ENCODE measurements around the gene C17orf67.

Gene C17orf67

DNA sequence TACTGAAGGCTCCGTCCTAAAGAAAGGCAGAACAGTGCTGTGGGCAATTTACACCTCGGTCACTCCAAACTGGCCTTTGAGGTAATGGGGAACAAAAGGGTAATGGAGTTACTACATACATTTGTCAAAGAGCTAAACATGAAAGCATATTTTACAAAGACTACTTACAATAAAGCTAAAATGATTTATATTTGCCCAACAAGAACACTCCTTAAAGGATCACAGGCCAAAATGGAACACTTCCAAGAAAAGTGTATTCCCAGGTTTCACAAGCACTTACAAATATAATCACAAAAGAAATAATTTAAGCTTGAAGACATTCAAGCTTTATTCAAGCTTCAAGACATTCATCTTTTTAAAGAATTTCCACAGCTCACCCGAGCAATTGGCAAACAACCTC lies 29.3 kb downstream of the C17orf67 start:
- DNase-seq = no peak

DNA sequence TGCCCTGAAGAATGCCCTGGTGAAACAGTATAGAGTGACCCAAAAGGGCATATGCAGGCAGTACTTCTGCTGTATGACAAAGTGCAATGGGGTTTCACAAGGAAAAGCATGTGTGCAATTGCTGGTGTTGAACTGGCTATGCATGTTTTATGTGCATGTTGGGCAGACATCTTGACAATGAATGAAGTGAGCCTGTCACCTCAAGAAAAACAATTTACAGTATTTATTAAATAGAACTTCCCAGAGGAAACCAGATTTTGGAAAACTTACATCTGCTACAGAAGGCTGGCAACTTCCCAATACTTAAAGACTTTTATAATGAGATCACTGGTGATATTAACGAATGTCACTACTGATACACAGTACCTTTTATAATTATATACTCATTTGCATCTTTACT lies 30.6 kb downstream of the C17orf67 start:
- no peak for DNase-seq

DNA sequence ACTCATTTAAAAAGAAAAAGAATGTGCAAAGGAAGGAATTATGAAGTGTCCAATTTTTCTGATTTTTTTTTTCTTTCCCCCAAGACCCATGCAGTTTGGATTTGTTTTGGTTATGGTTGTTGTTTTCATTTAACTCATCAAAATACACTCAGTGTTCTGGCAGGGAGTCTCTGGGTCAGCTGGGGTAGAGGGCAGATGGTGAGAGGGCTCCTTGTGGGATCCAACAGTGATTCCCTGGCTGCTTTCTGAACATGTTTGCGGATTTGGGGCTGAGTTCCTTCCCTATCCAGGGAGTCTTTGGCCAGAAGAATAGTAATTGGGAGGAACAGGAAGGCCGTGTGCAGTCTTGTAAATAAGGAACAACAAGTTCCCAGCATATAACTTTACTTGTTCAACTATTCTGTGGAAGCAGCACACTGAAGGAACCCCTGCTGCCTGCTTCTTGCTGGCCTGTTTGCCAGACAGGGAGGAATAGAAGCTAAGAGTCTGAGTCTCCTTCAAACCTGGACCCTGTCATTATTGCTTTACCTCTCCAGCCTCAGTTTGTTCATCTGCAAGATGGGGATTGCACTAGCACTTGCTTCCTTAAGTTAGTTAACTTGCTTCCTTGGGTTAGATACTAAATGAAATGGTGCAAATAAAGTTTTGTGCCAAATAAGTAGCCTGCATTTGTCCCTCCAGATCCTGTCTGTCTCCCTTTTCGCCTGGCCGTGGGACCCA lies 32.1 kb downstream of the C17orf67 start:
- DNase-seq = no peak

DNA sequence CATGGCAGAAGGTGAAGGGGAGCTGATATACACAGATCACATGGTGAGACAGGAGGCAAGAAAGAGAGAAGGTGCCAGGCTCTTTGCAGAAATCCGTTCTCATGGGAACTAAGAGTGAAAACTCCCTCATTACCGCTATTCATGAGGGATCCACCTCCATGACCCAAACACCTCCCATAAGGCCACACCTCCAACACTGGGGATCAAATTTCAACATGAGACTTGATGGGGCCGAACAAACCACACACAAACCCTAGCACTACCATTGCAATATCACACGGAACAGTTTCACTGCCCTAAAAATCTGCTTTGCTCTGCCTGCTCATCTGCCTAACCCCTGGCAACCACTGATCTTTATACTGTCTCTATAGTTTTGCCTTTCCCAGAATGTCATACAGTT lies 34.8 kb downstream of the C17orf67 start:
- peak; percentile 28 for DNase-seq

DNA sequence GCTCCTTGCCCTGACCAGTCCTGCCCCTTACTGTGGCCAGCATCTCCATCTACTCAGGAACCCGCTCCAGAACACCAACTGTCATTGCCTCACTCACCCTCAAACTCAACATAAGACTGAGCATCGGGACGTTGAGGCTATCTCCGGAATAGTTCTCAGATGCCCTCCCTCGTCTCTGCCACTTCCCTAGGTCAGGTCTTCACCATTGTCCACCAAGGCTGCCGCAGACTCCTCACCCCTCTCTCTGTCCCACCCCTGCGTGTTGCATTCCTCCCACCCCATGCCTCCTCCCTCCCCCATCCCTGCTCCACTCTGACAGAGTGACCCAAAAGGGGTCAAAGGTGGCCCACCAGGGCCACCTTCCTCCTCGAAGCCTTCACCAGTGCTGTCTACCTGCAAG lies 37.2 kb downstream of the C17orf67 start:
- DNase-seq = no peak

DNA sequence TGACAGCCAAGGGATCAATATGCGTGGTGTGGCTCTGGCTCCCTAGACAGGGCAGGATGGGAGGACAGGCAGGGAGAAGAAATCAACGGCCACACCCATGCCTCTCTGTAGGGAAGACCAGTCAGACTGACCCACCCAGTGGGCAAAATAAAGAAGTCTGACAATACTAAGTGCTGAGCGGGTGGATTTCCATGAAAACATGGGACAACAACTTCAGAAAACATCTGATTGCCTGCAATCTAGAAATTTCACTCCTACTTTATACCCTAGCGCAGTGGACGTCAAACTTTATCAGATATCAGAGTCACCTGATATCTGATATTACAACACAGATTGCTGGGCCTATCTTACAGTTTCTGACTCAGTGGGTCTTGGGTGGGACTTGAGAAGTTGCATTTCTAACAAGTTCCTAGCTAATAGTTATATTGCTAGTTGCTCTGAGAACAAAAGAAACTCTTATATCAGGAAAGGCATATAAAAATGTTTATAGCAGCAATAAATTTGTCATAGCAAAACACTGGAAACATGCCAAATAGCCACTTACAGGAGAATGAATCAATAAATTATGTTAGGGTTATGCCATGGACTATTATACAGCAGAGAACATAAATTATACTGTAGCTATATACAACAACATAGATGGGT lies 38.4 kb downstream of the C17orf67 start:
- DNase-seq = no peak

DNA sequence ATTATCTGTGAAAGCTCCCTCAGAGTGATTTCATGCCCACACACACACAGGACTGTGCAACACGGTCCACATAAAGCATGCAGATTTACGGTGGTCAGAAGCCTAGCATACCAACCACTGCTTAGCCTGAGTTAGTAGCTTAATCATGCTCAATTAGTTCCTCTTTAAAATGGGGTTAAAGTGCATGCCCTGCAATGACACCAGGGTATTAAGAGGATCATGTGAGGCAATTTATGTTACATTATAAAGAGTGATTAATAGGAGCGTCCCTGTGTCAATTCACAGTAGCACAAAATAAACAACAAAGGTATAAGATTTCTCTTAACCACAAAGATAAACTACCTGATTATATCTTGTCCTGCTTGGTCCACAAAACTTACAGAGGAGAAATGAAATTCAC lies 39.8 kb downstream of the C17orf67 start:
- DNase-seq = peak; percentile 34

DNA sequence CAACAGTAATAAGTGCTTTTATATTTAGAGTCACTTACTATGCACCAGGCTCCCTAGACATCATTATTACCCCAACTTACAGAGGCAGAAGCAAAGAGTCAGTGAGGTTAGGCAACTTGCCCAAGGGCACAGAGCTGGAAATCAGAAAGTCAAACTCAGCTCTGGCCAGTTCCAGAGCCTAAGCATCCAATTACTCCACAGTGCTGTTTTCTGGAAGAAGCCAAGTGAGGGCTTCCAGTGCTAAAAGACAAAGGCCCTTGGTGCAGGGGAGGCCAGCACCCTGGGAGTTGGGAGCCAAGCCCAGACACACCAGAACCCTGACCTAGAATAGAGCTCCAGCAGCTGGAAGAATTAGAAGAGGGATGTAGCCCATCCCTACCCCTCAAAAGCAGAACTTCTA lies 40.2 kb downstream of the C17orf67 start:
- no peak for DNase-seq

DNA sequence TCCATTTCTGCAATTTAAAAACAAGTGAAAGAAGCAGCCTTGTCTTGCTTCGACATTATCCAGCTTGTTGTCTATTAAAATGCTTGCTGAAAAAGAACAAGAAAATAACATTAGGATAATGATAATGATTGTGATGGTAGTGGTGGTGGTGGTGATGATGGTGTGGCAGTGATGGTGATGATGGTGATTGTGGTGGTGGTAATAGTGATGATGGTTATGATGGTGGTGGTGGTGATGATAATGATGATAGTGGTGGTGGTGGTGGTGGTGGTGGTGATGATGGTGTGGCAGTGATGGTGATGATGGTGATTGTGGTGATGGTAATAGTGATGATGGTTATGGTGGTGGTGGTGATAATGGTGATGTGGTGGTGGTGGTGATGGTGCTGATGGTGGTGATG lies 41.5 kb downstream of the C17orf67 start:
- DNase-seq = no peak

DNA sequence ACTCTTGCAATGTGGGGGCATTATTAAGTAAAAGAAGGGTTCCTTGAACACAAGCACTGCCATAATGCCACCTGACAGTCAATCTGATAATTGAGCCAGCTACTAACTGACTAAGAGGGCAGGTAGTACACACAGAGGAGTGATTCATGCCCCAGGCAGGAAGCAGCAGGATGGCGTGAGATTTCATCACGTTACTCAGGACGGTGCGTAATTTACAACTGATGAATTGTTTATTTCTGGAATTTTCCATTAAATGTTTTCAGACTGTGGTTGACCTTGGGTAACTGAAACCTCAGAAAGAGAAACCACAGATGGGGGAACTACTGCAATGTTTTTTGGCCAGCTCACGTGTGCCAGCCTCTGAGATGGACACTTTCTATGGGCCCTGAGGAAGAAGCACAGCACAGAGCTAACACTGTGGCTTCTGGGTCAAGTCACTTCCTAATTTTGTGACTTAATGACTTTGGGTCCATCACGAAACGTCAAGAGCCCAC lies 46.7 kb downstream of the C17orf67 start:
- no peak for DNase-seq

DNA sequence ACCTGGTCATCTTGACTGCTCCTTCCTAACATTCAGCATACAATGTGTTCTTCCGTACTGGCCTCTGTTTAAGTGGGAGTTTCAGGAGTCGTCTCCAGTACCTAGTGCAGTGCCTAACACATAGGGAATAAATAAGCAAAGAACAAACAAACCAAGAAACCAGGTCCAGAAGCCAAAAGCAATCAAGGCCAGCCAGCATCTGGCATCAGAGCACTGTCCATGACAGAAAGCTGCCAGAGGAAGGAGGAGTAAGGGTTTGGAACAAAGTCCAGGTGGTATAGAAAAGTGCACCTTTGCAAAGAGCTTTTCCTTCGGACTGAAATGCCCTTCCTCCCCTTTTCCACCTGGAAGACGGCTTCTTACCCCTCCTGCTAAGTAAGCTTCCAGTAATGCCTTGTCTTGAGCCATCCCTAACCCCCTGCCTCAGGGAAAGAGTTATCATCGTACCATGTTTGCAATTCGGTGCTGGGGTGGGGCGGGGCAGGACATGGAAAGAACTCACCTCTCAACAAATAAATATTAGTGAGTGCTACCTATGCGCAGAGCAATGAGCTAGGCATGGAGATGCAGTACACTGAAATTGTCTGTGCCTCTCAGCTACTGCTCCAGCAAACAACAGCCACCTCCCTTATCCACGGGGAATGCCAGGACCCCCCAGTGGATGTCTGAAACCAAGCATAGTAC lies 47.6 kb downstream of the C17orf67 start:
- DNase-seq = no peak

DNA sequence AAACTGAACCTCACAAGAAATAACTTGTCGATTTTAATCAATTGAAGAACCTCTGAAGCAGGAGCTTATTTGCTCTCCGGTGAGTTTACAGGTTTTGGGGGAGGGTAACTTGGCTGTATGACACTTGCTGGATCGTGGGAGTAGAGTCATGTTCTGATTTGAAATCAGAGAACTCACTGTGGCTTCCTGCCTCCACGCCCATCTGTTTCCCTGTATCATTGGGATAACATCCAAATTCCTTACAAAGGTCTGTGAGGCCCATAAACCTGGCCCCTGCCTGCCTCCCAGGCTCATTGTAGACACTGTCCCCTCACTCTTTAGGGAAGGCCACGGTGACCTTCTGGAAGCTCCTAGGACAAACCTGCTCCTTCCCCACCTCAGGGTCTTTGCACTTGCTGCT lies 48.3 kb downstream of the C17orf67 start:
- DNase-seq = no peak

DNA sequence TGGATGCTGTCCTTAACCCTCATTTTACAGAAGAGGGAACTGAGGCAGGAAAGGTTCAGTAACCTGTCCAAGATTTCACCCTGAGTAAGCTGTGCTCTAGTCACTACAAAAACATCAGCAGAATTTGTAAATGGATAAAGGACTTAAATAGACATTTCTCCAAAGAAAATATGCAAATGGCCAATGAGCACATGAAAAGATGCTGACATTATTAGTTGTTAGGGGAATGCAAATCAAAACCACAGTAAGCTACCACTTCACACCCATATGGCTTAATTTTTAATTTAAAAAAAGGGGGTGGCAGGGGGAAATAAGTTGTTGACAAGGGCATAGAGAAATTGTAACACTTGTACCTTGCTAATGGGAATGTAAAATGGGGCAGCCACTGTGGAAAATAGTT lies 51.4 kb downstream of the C17orf67 start:
- no peak for DNase-seq

DNA sequence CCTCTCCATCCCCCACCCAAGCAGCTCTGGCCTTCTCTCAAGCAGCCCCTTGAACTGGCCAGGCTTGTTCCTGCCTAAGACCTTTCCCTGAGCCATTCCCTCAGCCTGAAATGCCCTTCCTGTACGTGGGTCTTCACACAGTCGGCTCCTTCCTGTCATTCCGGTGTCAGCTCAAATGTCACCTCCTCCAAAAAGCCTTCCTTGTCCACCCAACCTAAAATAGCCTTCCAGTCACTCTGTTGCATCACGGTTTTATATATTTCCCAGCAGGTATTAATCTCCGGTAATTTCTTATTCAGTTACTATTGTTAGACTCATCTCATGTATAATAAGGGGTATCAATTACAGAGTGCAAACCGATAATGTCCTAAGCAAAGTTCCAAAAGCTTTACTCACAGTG lies 51.8 kb downstream of the C17orf67 start:
- DNase-seq = no peak

DNA sequence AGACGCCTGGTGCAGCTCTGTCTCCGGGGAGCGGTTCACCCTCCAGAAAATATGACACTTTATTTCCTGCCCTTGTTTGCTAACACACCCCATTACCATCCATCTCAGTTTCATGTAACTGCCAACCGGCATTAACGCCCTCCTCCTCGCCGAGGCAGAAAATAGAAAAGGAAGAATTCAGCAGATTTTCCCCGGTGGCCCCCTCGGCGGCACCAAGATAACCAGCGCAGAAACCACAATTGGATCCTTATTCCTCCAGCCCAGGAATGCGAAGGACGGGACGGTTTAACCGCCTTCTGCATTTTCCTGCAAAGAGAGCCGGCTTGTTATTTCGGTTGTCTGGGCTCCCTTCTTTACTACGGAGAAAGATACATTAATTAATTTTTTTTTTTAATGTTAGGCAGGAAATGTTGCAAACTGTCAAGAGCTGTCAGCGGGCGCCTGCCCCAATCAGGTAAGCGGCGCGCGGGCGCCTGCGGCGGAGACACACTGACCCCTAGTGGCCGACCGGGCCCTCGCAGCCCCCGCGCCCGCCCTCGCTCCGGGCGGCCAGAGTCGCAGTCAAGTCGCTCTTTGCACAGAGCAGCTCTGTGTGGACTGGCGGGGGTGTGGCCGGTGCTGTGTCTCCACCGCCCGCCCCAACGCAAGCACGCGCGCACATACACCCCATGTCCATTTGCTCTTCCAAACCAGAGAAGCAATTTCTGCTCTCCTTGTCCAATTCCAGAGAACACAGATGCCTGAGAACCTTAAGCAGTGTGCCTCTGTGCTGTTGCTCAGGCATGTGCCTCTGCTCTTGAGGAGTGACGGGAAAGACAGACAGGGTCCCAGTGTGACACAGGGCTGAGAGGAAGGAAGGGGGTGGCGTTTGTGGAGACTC lies 53.6 kb downstream of the C17orf67 start:
- peak; percentile 78 for DNase-seq

DNA sequence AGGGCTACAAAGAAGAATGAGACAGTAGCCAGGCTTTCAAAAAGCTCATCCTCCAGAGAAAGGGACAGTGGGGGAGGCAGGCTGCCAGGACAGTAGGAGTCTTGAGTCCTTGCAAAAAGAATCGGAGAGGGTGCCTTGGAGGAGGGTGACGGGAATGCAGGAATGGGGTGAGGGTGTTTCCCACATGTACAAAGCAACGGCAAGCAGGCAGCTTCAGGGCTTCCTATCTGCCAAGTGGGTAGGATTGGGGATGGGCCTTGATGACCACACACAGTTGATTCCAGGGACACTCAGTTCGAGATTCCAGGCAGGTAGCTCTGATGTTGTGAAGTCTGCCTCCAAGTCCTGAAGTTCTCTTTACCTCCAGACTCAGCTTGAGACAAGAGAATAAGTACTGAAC lies 54.4 kb downstream of the C17orf67 start:
- DNase-seq = no peak

DNA sequence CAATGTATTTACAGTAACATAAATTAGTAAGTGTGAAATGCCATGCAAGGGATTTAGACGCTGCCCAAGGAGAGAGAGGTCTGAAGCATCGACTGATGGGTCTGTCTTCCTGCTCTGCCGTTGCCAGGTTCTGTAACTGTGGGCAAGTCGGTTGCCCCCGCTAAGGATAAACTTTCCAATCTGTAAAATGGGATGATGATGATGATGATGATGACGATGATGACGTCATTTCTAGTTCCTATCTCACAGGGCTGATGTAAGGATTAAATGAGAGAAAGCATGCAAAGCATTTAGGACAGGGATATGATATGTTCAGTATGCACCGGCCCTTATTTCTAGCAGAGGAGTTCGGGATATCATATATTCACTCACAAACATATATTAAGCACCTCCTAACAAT lies 54.8 kb downstream of the C17orf67 start:
- no peak for DNase-seq

DNA sequence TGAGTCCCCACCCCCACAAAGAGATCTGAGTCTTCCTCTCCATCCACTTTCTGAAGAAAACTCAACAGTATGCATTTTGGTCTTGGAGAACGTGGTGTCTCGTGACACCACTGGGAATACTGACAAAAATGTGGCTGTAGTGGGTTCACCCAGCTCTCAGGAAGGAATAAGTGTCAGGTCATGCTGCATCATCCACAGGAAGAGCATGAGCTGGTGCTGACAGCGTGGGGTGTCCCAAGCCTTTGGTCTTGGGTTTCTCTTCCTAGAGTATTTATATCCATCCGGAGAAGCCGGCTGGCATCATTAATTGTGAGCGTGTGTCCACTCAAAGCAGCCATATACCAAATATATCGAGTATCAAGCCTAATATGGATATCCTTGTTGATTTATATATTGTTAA lies 55.9 kb downstream of the C17orf67 start:
- no peak for DNase-seq

DNA sequence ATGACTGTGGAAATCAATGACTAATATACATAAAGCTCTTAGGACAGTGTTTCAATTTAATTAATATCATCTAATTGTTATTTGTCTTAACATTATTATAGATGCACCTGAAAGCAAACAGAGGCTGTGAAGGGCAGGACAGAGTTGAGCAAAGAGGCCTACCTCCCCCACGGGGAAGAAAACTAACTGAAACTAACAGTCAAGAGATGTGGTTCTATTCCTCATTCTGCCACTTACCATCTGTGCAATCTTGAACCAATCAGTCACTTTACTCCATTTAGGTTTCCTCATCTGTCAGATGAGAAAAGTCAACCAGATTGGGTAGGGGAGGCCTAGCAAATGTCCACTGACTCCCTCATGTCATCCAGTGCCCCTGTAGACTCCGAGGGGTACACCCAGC lies 59.1 kb downstream of the C17orf67 start:
- no peak for DNase-seq

DNA sequence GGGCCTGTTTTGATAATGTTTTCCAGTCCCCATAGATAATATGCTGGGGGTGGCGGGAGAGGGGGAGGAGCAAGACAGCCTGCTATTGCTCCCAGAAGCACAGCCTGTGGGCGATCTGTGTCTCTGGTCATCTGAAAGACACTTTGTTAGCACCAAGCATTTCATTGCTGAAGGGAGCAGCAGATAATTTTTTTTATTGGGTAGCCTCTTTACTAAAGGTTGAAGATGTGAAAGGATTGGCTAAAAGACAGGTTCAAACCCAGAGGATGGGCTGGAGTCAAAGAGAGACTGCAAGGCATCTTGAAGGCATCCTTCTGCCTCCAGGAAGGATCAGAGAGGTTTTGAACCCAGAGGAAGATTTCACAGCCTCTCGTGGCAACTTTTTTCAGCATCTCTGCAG lies 60.6 kb downstream of the C17orf67 start:
- peak; percentile 17 for DNase-seq

DNA sequence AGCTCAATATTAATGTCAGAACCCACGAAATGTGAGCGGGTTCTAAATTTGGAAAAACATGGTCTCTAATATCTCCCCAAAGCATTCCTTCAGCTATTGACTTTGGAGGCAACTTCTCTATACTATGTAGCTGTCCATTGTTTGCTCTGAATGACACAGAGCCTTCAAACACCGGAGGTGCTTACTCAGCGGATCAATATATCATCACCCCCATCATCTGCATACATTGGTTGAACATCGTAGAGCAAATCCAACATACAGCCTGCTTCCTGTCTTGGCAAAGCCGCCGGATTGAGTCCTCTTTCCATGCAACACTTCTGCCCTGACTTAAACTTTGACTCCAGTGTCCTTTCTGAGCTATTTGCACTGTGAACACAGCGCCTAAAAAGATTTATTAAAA lies 61.3 kb downstream of the C17orf67 start:
- DNase-seq = no peak

DNA sequence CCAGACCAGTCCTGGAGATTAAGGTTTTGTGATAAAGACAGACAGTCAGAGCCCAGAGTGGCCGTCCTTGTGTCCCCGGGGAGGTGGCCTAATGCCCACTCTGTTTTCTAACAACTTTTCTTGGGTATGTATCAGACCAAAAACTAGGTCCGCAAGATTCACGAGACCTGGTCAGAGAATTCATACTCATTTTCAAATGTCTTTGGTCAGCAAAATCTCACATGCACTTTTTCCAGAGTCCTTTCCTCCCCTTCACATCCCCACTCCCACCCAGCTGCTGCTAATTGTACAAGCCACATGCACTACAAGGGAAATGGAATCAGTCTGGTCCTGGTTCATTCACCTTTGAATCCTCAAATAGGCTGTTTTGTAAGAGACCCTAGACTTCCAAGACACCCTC lies 61.7 kb downstream of the C17orf67 start:
- DNase-seq = no peak

DNA sequence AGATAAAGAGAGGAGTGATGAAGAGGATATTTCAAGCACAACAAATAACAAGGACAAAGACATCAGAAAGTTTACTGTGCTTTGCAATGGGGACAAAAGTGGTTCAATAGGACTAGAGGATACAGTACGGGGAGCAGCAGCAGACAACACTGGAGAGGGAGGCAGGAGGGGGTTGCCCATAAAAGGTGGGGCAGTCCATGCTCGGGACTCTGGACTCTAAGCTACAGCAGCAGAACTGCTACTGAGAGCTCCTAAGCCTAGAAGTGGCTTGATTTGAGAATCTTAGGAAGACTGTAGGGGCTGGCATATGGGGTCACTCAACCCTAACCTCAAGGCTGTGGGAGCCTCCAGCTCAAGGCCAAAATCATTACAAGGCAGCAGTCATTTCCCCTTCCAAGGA lies 62.2 kb downstream of the C17orf67 start:
- no peak for DNase-seq

Data from NCI-H82 (cell line).